GM18498 (cell line): ENCODE results near the gene IFNL4.
"Not testable (repeated sequence)": the region's sequence is repeated elsewhere in the genome, so short reads cannot be mapped to it uniquely, and the experiment has no call there.

ENCODE experiments used
- ATAC-seq: cut with Tn5 transposase; IDR thresholded peaks from one replicate; pipeline ENCODE4 v1.9.1; 2021; ENCODE audit warnings: mild to moderate bottlenecking, moderate library complexity; ENCODE audit not compliant: unreplicated experiment

IFNL4 gene

GRCh38 chr19:39248806-39249205 is at the start of gene IFNL4:
Gene IFNL4 (minus strand): TSS chr19:39248856.
- no peak for ATAC-seq

GRCh38 chr19:39297931-39298634 is 49.4 kb upstream of the IFNL4 start:
- ATAC-seq: no peak

- no peak for ATAC-seq
These were observed 48.2 kb upstream of the IFNL4 start for GRCh38 chr19:39296906-39297305.

GRCh38 chr19:39296055-39296645 is 47.5 kb upstream of the IFNL4 start, which contains the start of gene IFNL1:
Gene IFNL1 (plus strand): TSS chr19:39296407. CDS start chr19:39296422, 15 bp downstream.
- ATAC-seq: no peak

GRCh38 chr19:39293394-39293793 is 44.7 kb upstream of the IFNL4 start:
- ATAC-seq: no peak

GRCh38 chr19:39284032-39284431 is 35.4 kb upstream of the IFNL4 start:
- no peak for ATAC-seq

- no peak for ATAC-seq
These were observed 33.4 kb upstream of the IFNL4 start for GRCh38 chr19:39282021-39282420.

GRCh38 chr19:39277598-39277997 is 28.9 kb upstream of the IFNL4 start:
- no peak for ATAC-seq

- ATAC-seq: no peak
These were observed 28.1 kb upstream of the IFNL4 start for GRCh38 chr19:39276740-39277139.

GRCh38 chr19:39275578-39275977 is 26.9 kb upstream of the IFNL4 start:
- ATAC-seq: no peak

- not testable (repeated sequence) for ATAC-seq
These were observed 25.2 kb upstream of the IFNL4 start for GRCh38 chr19:39273859-39274258.

- ATAC-seq: no peak
These were observed 21.6 kb upstream of the IFNL4 start for GRCh38 chr19:39270036-39270871.

GRCh38 chr19:39269369-39269768 is 20.7 kb upstream of the IFNL4 start:
- not testable (repeated sequence) for ATAC-seq

- ATAC-seq: not testable (repeated sequence)
These were observed 20.0 kb upstream of the IFNL4 start for GRCh38 chr19:39268531-39269223.

GRCh38 chr19:39268085-39268484 is 19.4 kb upstream of the IFNL4 start, which contains the start of gene IFNL2:
Gene IFNL2 (plus strand): TSS chr19:39268396. CDS start chr19:39268569, 173 bp downstream.
- ATAC-seq: not testable (repeated sequence)

GRCh38 chr19:39265321-39265916 is 16.8 kb upstream of the IFNL4 start:
- ATAC-seq: no peak

- ATAC-seq: no peak
These were observed 15.9 kb upstream of the IFNL4 start for GRCh38 chr19:39264306-39265290.

GRCh38 chr19:39263912-39264305 is 15.3 kb upstream of the IFNL4 start:
- ATAC-seq: no peak

- no peak for ATAC-seq
These were observed 13.8 kb upstream of the IFNL4 start for GRCh38 chr19:39262496-39262895.
